HepG2 (cell line): ENCODE measurements around the gene STAT6. TPM values are rescaled to one million over a fixed set of nuclear protein-coding genes. Genes with fewer than 3 reads are reported as not detected.

Source experiments
- CAMTA2 ChIP-seq: sonication (generic); formaldehyde crosslinking; IDR thresholded peaks from 2 replicates; pipeline ENCODE4 v1.4.0; 2020; ENCODE audit warnings: mild to moderate bottlenecking, missing genetic modification reagents, borderline replicate concordance
- FIP1L1 ChIP-seq: fragments of 200-400 bp; formaldehyde crosslinking; IDR thresholded peaks from 2 replicates; pipeline ENCODE4 v1.6.1; 2018; ENCODE audit warnings: low read depth, mild to moderate bottlenecking, low read length, moderate library complexity, borderline replicate concordance; ENCODE audit not compliant: insufficient read depth
- FOXO4 ChIP-seq: sonication (generic); formaldehyde crosslinking; conservative IDR thresholded peaks from 2 replicates; pipeline ENCODE4 v1.8.1; 2023; ENCODE audit warnings: missing genetic modification reagents
- KDM5B ChIP-seq: sonication (generic); formaldehyde crosslinking; IDR thresholded peaks from 2 replicates; pipeline ENCODE4 v1.4.0; 2020; ENCODE audit warnings: missing genetic modification reagents, mild to moderate bottlenecking, borderline replicate concordance
- LBX2 ChIP-seq: sonication (generic); formaldehyde crosslinking; IDR thresholded peaks from 2 replicates; pipeline ENCODE4 v1.5.0; 2020; ENCODE audit warnings: missing genetic modification reagents, mild to moderate bottlenecking, borderline replicate concordance
- NR3C1 ChIP-seq: sonication (generic); formaldehyde crosslinking; IDR thresholded peaks from 2 replicates; pipeline ENCODE4 v1.4.0; 2020; ENCODE audit warnings: missing genetic modification reagents
- PREB ChIP-seq: sonication (generic); formaldehyde crosslinking; IDR thresholded peaks from 2 replicates; pipeline ENCODE4 v1.4.0; 2020; ENCODE audit warnings: missing genetic modification reagents
- PTBP1 ChIP-seq: fragments of 200-400 bp; formaldehyde crosslinking; IDR thresholded peaks from 2 replicates; pipeline ENCODE4 v1.6.1; 2018; ENCODE audit warnings: low read length, low read depth; ENCODE audit not compliant: poor library complexity, severe bottlenecking
- RAD21 ChIP-seq: fragments of 450-650 bp; formaldehyde crosslinking; IDR thresholded peaks from 2 replicates; pipeline ENCODE4 v1.5.0; 2020; ENCODE audit warnings: mild to moderate bottlenecking
- TERF1 ChIP-seq: sonication (generic); formaldehyde crosslinking; IDR thresholded peaks from 2 replicates; pipeline ENCODE4 v1.8.0; 2022; ENCODE audit warnings: mild to moderate bottlenecking, missing genetic modification reagents, moderate library complexity
- ZFP41 ChIP-seq: sonication (generic); formaldehyde crosslinking; IDR thresholded peaks from 2 replicates; pipeline ENCODE4 v1.4.0; 2020; ENCODE audit warnings: mild to moderate bottlenecking, missing genetic modification reagents, borderline replicate concordance
- ZNF329 ChIP-seq: sonication (generic); formaldehyde crosslinking; IDR thresholded peaks from 2 replicates; pipeline ENCODE4 v1.9.0; 2021; ENCODE audit warnings: low read depth, mild to moderate bottlenecking, missing genetic modification reagents
- ZNF331 ChIP-seq: sonication (generic); formaldehyde crosslinking; IDR thresholded peaks from 2 replicates; pipeline ENCODE4 v1.4.0; 2020; ENCODE audit warnings: missing genetic modification reagents
- ZNF446 ChIP-seq: sonication (generic); formaldehyde crosslinking; IDR thresholded peaks from 2 replicates; pipeline ENCODE4 v1.5.0; 2020; ENCODE audit warnings: mild to moderate bottlenecking, missing genetic modification reagents
- ZNF501 ChIP-seq: sonication (generic); formaldehyde crosslinking; IDR thresholded peaks from 2 replicates; pipeline ENCODE4 v1.5.1; 2020; ENCODE audit warnings: mild to moderate bottlenecking, moderate library complexity, missing genetic modification reagents
- ZNF530 ChIP-seq: sonication (generic); formaldehyde crosslinking; IDR thresholded peaks from 2 replicates; pipeline ENCODE4 v1.5.0; 2020; ENCODE audit warnings: low read depth, mild to moderate bottlenecking, missing genetic modification reagents
- ZNF556 ChIP-seq: sonication (generic); formaldehyde crosslinking; IDR thresholded peaks from 2 replicates; pipeline ENCODE4 v1.4.0; 2020; ENCODE audit warnings: mild to moderate bottlenecking, missing genetic modification reagents, borderline replicate concordance
- ZNF614 ChIP-seq: IDR thresholded peaks from 2 replicates; pipeline ENCODE4 v1.6.1; 2018; ENCODE audit warnings: missing biosample characterization, missing genetic modification reagents, inconsistent platforms, borderline replicate concordance
- ZNF747 ChIP-seq: sonication (generic); formaldehyde crosslinking; IDR thresholded peaks from 2 replicates; pipeline ENCODE4 v1.8.1; 2023; ENCODE audit warnings: missing genetic modification reagents, mild to moderate bottlenecking, borderline replicate concordance
- ZNF781 ChIP-seq: sonication (generic); formaldehyde crosslinking; IDR thresholded peaks from 2 replicates; pipeline ENCODE4 v1.5.1; 2020; ENCODE audit warnings: borderline replicate concordance, mild to moderate bottlenecking, missing genetic modification reagents; ENCODE audit errors: not compliant biosample characterization
- ZNF788 ChIP-seq: sonication (generic); formaldehyde crosslinking; IDR thresholded peaks from 2 replicates; pipeline ENCODE4 v1.5.0; 2020; ENCODE audit warnings: mild to moderate bottlenecking, missing genetic modification reagents, borderline replicate concordance
- ZSCAN25 ChIP-seq: sonication (generic); formaldehyde crosslinking; IDR thresholded peaks from 2 replicates; pipeline ENCODE4 v1.8.0; 2022; ENCODE audit warnings: mild to moderate bottlenecking, missing genetic modification reagents
- polyA plus RNA-seq, 8 experiments: library from polyadenylated mRNA; depleted of rRNA in 3 of 8; stranded (reverse) in 7 of 8; unstranded in 1 of 8; fragments of >200 nt; fragmentation: Illumina TruSeq in 4 of 8; extraction: Trizol in 4 of 8; gene quantifications; 2 replicates each; pipeline versions ENCODE4 v1.2.1 to v1.2.3, GENCODE V29; 2011 to 2016; ENCODE audit warnings: low read depth in 4 of 8, missing spikeins in 1 of 8, mixed read lengths in 1 of 8; ENCODE audit not compliant: insufficient read depth in 1 of 8
- total RNA-seq, 5 experiments: library from RNA; depleted of rRNA; stranded (reverse); fragments of >200 nt; fragmentation: Illumina TruSeq; extraction: Trizol; gene quantifications; 2 replicates each; pipeline ENCODE4 v1.2.3, GENCODE V29; 2016; ENCODE audit warnings: low read depth in 1 of 5

STAT6 gene
- total and polyA plus RNA-seq, 2 of the 13 experiments (the other 11 are each of a cell fraction or from before 2014, with no cell fraction given): 28.0 to 62.2 TPM

GRCh38 chr12:57127101-57127725 is 16.1 kb upstream of the STAT6 start (continued):
- TF ChIP-seq TERF1 (CRISPR knock-in tag) (no peak), ZFP41 (CRISPR knock-in tag) (no peak), PREB (no peak), FOXO4 (no peak), PTBP1 (no peak), NR3C1 (CRISPR knock-in tag) (no peak), CAMTA2 (no peak), ZNF556 (no peak; the same call in 1 of the 2 replicates), LBX2 (CRISPR knock-in tag) (no peak), ZNF530 (CRISPR knock-in tag) (no peak), ZNF614 (peak; percentile 64; the same call in 1 of the 2 replicates), KDM5B (CRISPR knock-in tag) (no peak), ZNF446 (no peak), FIP1L1 (no peak), RAD21 (CRISPR knock-in tag) (peak; percentile 84), ZNF788 (CRISPR knock-in tag) (0 out of 2 replicates have a peak, but pooled peaks have one; percentile 48), ZNF329 (no peak), ZSCAN25 (CRISPR knock-in tag) (no peak; the same call in 1 of the 2 replicates), ZNF781 (CRISPR knock-in tag) (peak; percentile 34), ZNF331 (CRISPR knock-in tag) (peak; percentile 44; the same call in 1 of the 2 replicates), ZNF747 (CRISPR knock-in tag) (no peak), ZNF501 (no peak)
